ENCODE measurements around the gene CDC40.
"Not testable (repeated sequence)": the region's sequence is repeated elsewhere in the genome, so short reads cannot be mapped to it uniquely, and the experiment has no call there.

DNA sequence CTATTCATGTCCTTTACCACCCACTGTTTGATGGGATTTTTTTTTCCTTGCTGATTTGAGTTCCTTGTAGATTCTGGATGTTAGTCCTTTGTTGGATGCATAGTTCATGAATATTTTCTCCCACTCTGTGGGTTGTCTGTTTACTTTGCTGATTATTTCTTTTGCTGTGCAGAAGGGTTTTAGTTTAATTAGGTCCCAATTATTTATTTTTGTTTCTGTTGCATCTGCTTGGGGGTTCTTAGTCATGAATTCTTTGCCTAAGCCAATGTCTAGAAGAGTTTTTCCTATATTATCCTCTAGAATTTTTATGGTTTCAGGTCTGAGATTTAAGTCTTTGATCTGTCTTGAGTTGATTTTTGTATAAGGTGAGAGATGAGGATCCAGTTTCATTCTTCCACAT is 92.6 kb downstream of the CDC40 start:
- TF ChIP-seq, protein P1, sequence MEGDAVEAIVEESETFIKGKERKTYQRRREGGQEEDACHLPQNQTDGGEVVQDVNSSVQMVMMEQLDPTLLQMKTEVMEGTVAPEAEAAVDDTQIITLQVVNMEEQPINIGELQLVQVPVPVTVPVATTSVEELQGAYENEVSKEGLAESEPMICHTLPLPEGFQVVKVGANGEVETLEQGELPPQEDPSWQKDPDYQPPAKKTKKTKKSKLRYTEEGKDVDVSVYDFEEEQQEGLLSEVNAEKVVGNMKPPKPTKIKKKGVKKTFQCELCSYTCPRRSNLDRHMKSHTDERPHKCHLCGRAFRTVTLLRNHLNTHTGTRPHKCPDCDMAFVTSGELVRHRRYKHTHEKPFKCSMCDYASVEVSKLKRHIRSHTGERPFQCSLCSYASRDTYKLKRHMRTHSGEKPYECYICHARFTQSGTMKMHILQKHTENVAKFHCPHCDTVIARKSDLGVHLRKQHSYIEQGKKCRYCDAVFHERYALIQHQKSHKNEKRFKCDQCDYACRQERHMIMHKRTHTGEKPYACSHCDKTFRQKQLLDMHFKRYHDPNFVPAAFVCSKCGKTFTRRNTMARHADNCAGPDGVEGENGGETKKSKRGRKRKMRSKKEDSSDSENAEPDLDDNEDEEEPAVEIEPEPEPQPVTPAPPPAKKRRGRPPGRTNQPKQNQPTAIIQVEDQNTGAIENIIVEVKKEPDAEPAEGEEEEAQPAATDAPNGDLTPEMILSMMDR (IDR thresholded peaks at IDR 0.05 in 8 of 11, conservative IDR thresholded peaks at IDR 0.05 in 3 of 11), result not testable (repeated sequence)
- not testable (repeated sequence) for TF ChIP-seq POLR2A (IDR thresholded peaks at IDR 0.05)
